ENCODE data around the gene ITIH5. TPM values are rescaled to one million over a fixed set of nuclear protein-coding genes. Genes with fewer than 3 reads are reported as not detected.
"Not testable (repeated sequence)": the region's sequence is repeated elsewhere in the genome, so short reads cannot be mapped to it uniquely, and the experiment has no call there.

Gene ITIH5
- total RNA-seq, 2 experiments from 2014 or later = not detected

GRCh38 chr10:7680078-7680477, 13.3 kb upstream of the ITIH5 start:
- CTCF ChIA-PET; POLR2A ChIA-PET; H3K27ac Mint-ChIP-seq; H3K36me3 Mint-ChIP-seq (ENCODE audit: low read depth); ATAC-seq; H3K4me1 Mint-ChIP-seq (ENCODE audit: low read depth); H3K9me3 Mint-ChIP-seq (ENCODE audit: insufficient read depth); H3K4me3 Mint-ChIP-seq; DNase-seq: not testable (repeated sequence)
- H3K27me3 Mint-ChIP-seq (ENCODE audit: low read depth) = peaks cover 29% of the 10 kb centered on the region

GRCh38 chr10:7679256-7679655, 12.5 kb upstream of the ITIH5 start:
- ATAC-seq (no peak), DNase-seq (no peak)
- H3K4me3 Mint-ChIP-seq = no peak overlapping the region
- no peaks in the 10 kb centered on the region for H3K9me3 Mint-ChIP-seq (ENCODE audit: insufficient read depth)
- POLR2A ChIA-PET = no interaction called here
- no peaks in the 10 kb centered on the region for H3K36me3 Mint-ChIP-seq (ENCODE audit: low read depth)
- peaks cover 24% of the 10 kb centered on the region for H3K27me3 Mint-ChIP-seq (ENCODE audit: low read depth)
- CTCF ChIA-PET = interaction anchor here (2.4 kb wide), 1 partner anchor 8 kb away, joined by 15 read pairs; no protein-coding TSS in a partner anchor
- H3K4me1 Mint-ChIP-seq (ENCODE audit: low read depth) = no peaks in the 10 kb centered on the region
- H3K27ac Mint-ChIP-seq = no peak overlapping the region

GRCh38 chr10:7672341-7673134, 5.8 kb upstream of the ITIH5 start:
- ATAC-seq (no peak), DNase-seq (no peak)
- H3K27ac Mint-ChIP-seq = no peak overlapping the region
- no peaks in the 10 kb centered on the region for H3K9me3 Mint-ChIP-seq (ENCODE audit: insufficient read depth)
- peaks cover 44% of the 10 kb centered on the region for H3K27me3 Mint-ChIP-seq (ENCODE audit: low read depth)
- H3K4me3 Mint-ChIP-seq = no peak overlapping the region
- H3K4me1 Mint-ChIP-seq (ENCODE audit: low read depth) = peaks cover 3% of the 10 kb centered on the region
- POLR2A ChIA-PET = no interaction called here
- CTCF ChIA-PET = no interaction called here
- no peaks in the 10 kb centered on the region for H3K36me3 Mint-ChIP-seq (ENCODE audit: low read depth)

- no peak for DNase-seq
- CTCF ChIA-PET = interaction anchor here (0.6 kb wide), 1 partner anchor 17 kb away, joined by 3 read pairs; no protein-coding TSS in a partner anchor
Measured at GRCh38 chr10:7670157-7670556, 3.4 kb upstream of the ITIH5 start.

GRCh38 chr10:7667262-7668141, 736 bp upstream of the ITIH5 start:
- H3K4me3 Mint-ChIP-seq = peak overlapping the region; percentile 53
- ChIA-PET POLR2A (no interaction called here), CTCF (no interaction called here)
- H3K27me3 Mint-ChIP-seq (ENCODE audit: low read depth) = peaks cover 54% of the 10 kb centered on the region
- ATAC-seq (peak; percentile 36), DNase-seq (no peak)
- no peaks in the 10 kb centered on the region for H3K36me3 Mint-ChIP-seq (ENCODE audit: low read depth)
- peaks cover 9% of the 10 kb centered on the region for H3K4me1 Mint-ChIP-seq (ENCODE audit: low read depth)
- H3K9me3 Mint-ChIP-seq (ENCODE audit: insufficient read depth) = no peaks in the 10 kb centered on the region
- no peak overlapping the region for H3K27ac Mint-ChIP-seq

More at GRCh38 chr10:7670157-7670556, 3.4 kb upstream of the ITIH5 start:
- Mint-ChIP-seq H3K27me3 (ENCODE audit: low read depth) (peaks cover 52% of the 10 kb centered on the region), H3K27ac (no peak overlapping the region), H3K4me1 (ENCODE audit: low read depth) (peaks cover 9% of the 10 kb centered on the region), H3K36me3 (ENCODE audit: low read depth) (no peaks in the 10 kb centered on the region), H3K9me3 (ENCODE audit: insufficient read depth) (no peaks in the 10 kb centered on the region), H3K4me3 (no peak overlapping the region)
- no peak for ATAC-seq
- POLR2A ChIA-PET = no interaction called here

- no peak overlapping the region for H3K27ac Mint-ChIP-seq
- no peaks in the 10 kb centered on the region for H3K36me3 Mint-ChIP-seq (ENCODE audit: low read depth)
- ChIA-PET CTCF (interaction anchor here (2.1 kb wide), 1 partner anchor 21 kb away, joined by 15 read pairs; no protein-coding TSS in a partner anchor), POLR2A (no interaction called here)
- H3K27me3 Mint-ChIP-seq (ENCODE audit: low read depth) = peaks cover 55% of the 10 kb centered on the region
- DNase-seq (no peak), ATAC-seq (no peak)
- no peaks in the 10 kb centered on the region for H3K9me3 Mint-ChIP-seq (ENCODE audit: insufficient read depth)
- H3K4me1 Mint-ChIP-seq (ENCODE audit: low read depth) = peaks cover 9% of the 10 kb centered on the region
- H3K4me3 Mint-ChIP-seq = no peak overlapping the region
Measured at GRCh38 chr10:7665767-7666166, 999 bp downstream of the ITIH5 start.

- no peak for DNase-seq
- ATAC-seq = no peak
- H3K27me3 Mint-ChIP-seq (ENCODE audit: low read depth) = peaks cover 57% of the 10 kb centered on the region
- H3K4me3 Mint-ChIP-seq = no peak overlapping the region
- peaks cover 9% of the 10 kb centered on the region for H3K4me1 Mint-ChIP-seq (ENCODE audit: low read depth)
- no peaks in the 10 kb centered on the region for H3K36me3 Mint-ChIP-seq (ENCODE audit: low read depth)
- H3K27ac Mint-ChIP-seq = no peak overlapping the region
- POLR2A ChIA-PET = no interaction called here
- H3K9me3 Mint-ChIP-seq (ENCODE audit: insufficient read depth) = no peaks in the 10 kb centered on the region
- CTCF ChIA-PET = interaction anchor here (1.1 to 1.4 kb wide), 2 partner anchors 23 to 140 kb away, joined by 4 to 6 read pairs; no protein-coding TSS in a partner anchor
Measured at GRCh38 chr10:7664707-7665106, 2.1 kb downstream of the ITIH5 start.

GRCh38 chr10:7662522-7662921, 4.2 kb downstream of the ITIH5 start:
- Mint-ChIP-seq H3K27ac (no peak overlapping the region), H3K36me3 (ENCODE audit: low read depth) (no peaks in the 10 kb centered on the region), H3K4me1 (ENCODE audit: low read depth) (peaks cover 6% of the 10 kb centered on the region), H3K9me3 (ENCODE audit: insufficient read depth) (no peaks in the 10 kb centered on the region), H3K4me3 (no peak overlapping the region), H3K27me3 (ENCODE audit: low read depth) (peaks cover 38% of the 10 kb centered on the region)
- no peak for ATAC-seq
- no peak for DNase-seq
- ChIA-PET POLR2A (no interaction called here), CTCF (interaction anchor here (1.6 to 2.7 kb wide), 2 partner anchors 24 to 137 kb away, joined by 7 to 10 read pairs; no protein-coding TSS in a partner anchor)

- Mint-ChIP-seq H3K4me1 (ENCODE audit: low read depth) (no peaks in the 10 kb centered on the region), H3K36me3 (ENCODE audit: low read depth) (no peaks in the 10 kb centered on the region), H3K9me3 (ENCODE audit: insufficient read depth) (no peaks in the 10 kb centered on the region), H3K27me3 (ENCODE audit: low read depth) (peaks cover 32% of the 10 kb centered on the region), H3K4me3 (no peak overlapping the region), H3K27ac (no peak overlapping the region)
- ChIA-PET POLR2A (no interaction called here), CTCF (no interaction called here)
- no peak for ATAC-seq
- DNase-seq = no peak
Measured at GRCh38 chr10:7659560-7659959, 7.2 kb downstream of the ITIH5 start.

- Mint-ChIP-seq H3K4me1 (ENCODE audit: low read depth) (no peaks in the 10 kb centered on the region), H3K4me3 (no peak overlapping the region), H3K36me3 (ENCODE audit: low read depth) (no peaks in the 10 kb centered on the region), H3K9me3 (ENCODE audit: insufficient read depth) (no peaks in the 10 kb centered on the region), H3K27me3 (ENCODE audit: low read depth) (peaks cover 35% of the 10 kb centered on the region), H3K27ac (no peak overlapping the region)
- POLR2A ChIA-PET = no interaction called here
- no peak for DNase-seq
- CTCF ChIA-PET = no interaction called here
- ATAC-seq = no peak
Measured at GRCh38 chr10:7657552-7657951, 9.2 kb downstream of the ITIH5 start.

GRCh38 chr10:7657079-7657478, 9.7 kb downstream of the ITIH5 start:
- H3K36me3 Mint-ChIP-seq (ENCODE audit: low read depth); H3K4me3 Mint-ChIP-seq; ATAC-seq; CTCF ChIA-PET; H3K9me3 Mint-ChIP-seq (ENCODE audit: insufficient read depth); H3K27ac Mint-ChIP-seq; POLR2A ChIA-PET; DNase-seq; H3K4me1 Mint-ChIP-seq (ENCODE audit: low read depth): not testable (repeated sequence)
- peaks cover 33% of the 10 kb centered on the region for H3K27me3 Mint-ChIP-seq (ENCODE audit: low read depth)

- DNase-seq = no peak
- H3K9me3 Mint-ChIP-seq (ENCODE audit: insufficient read depth) = no peaks in the 10 kb centered on the region
- no peaks in the 10 kb centered on the region for H3K4me1 Mint-ChIP-seq (ENCODE audit: low read depth)
- no peak overlapping the region for H3K4me3 Mint-ChIP-seq
- peaks cover 26% of the 10 kb centered on the region for H3K27me3 Mint-ChIP-seq (ENCODE audit: low read depth)
- no peak overlapping the region for H3K27ac Mint-ChIP-seq
- ChIA-PET CTCF (no interaction called here), POLR2A (no interaction called here)
- ATAC-seq = no peak
- H3K36me3 Mint-ChIP-seq (ENCODE audit: low read depth) = no peaks in the 10 kb centered on the region
Measured at GRCh38 chr10:7651853-7652470, 14.8 kb downstream of the ITIH5 start.

Data from activated CD8-positive, alpha-beta T cell treated with anti-CD3 and anti-CD28 coated beads, Interleukin-2, amount 10 ng/mL, durations not matched to agents 7 days and 5 days (primary cell).